SK-N-SH treated with all-trans-retinoic acid at 6 μM for 48 hours (cell line): ENCODE results near the gene SPTLC1.

ENCODE experiments used
- ATAC-seq: fragments of 200-7000 bp; cut with Tn5 transposase; 3 replicates; pipeline ENCODE4 v1.9.1; 2020; ENCODE audit warnings: mild to moderate bottlenecking, moderate library complexity
- ARNTL ChIP-seq: fragments of 450-650 bp; formaldehyde crosslinking; IDR thresholded peaks from 2 replicates; pipeline ENCODE4 v1.5.0; 2020; ENCODE audit warnings: low read depth, mild to moderate bottlenecking, moderate library complexity, borderline replicate concordance
- BACH2 ChIP-seq: fragments of 250-450 bp; sonication (Bioruptor Pico); IDR thresholded peaks from 2 replicates; pipeline ENCODE4 v1.9.0; 2021; ENCODE audit warnings: mild to moderate bottlenecking, borderline replicate concordance
- CSDC2 ChIP-seq: fragments of 250-450 bp; sonication (Bioruptor Pico); IDR thresholded peaks from 2 replicates; pipeline ENCODE4 v1.5.0; 2020; ENCODE audit warnings: mild to moderate bottlenecking, moderate library complexity
- ESRRG ChIP-seq: fragments of 250-450 bp; sonication (Bioruptor Pico); IDR thresholded peaks from 2 replicates; pipeline ENCODE4 v1.6.1; 2021; ENCODE audit warnings: mild to moderate bottlenecking
- GLIS3 ChIP-seq: fragments of 250-450 bp; sonication (Bioruptor Pico); IDR thresholded peaks from 2 replicates; pipeline ENCODE4 v1.5.0; 2020; ENCODE audit warnings: mild to moderate bottlenecking, moderate library complexity
- ISL1 ChIP-seq: fragments of 250-450 bp; sonication (Bioruptor Pico); IDR thresholded peaks from 2 replicates; pipeline ENCODE4 v2.1.2; 2022; ENCODE audit warnings: mild to moderate bottlenecking, moderate library complexity
- OSR1 ChIP-seq: fragments of 250-450 bp; sonication (Bioruptor Pico); IDR thresholded peaks from 2 replicates; pipeline ENCODE4 v1.8.0; 2022; ENCODE audit warnings: moderate library complexity, mild to moderate bottlenecking, inconsistent platforms
- PPARA ChIP-seq: fragments of 250-450 bp; sonication (Bioruptor Pico); IDR thresholded peaks from 2 replicates; pipeline ENCODE4 v1.5.0; 2020; ENCODE audit warnings: mild to moderate bottlenecking, borderline replicate concordance
- RARB ChIP-seq: fragments of 250-450 bp; sonication (Bioruptor Pico); IDR thresholded peaks from 2 replicates; pipeline ENCODE4 v1.8.0; 2021; ENCODE audit warnings: mild to moderate bottlenecking, moderate library complexity
- TCF4 ChIP-seq: fragments of 250-450 bp; sonication (Bioruptor Pico); IDR thresholded peaks from 2 replicates; pipeline ENCODE4 v1.8.0; 2021; ENCODE audit warnings: mild to moderate bottlenecking, moderate library complexity, borderline replicate concordance
- TOX ChIP-seq: fragments of 250-450 bp; sonication (Bioruptor Pico); IDR thresholded peaks from 2 replicates; pipeline ENCODE4 v1.8.0; 2021; ENCODE audit warnings: mild to moderate bottlenecking, moderate library complexity, borderline replicate concordance
- ZC3H10 ChIP-seq: fragments of 250-450 bp; sonication (Bioruptor Pico); IDR thresholded peaks from 2 replicates; pipeline ENCODE4 v1.5.1; 2021; ENCODE audit warnings: mild to moderate bottlenecking, moderate library complexity
- ZFP3 ChIP-seq: fragments of 250-450 bp; sonication (Bioruptor Pico); IDR thresholded peaks from 2 replicates; pipeline ENCODE4 v1.5.0; 2020; ENCODE audit warnings: mild to moderate bottlenecking, moderate library complexity
- ZFP30 ChIP-seq: fragments of 450-650 bp; formaldehyde crosslinking; IDR thresholded peaks from 2 replicates; pipeline ENCODE4 v1.5.0; 2022; ENCODE audit warnings: mild to moderate bottlenecking, moderate library complexity
- ZNF565 ChIP-seq: fragments of 450-650 bp; formaldehyde crosslinking; conservative IDR thresholded peaks from 2 replicates; pipeline ENCODE4 v1.5.0; 2020; ENCODE audit warnings: low read depth, mild to moderate bottlenecking, moderate library complexity
- ZNF70 ChIP-seq: fragments of 450-650 bp; formaldehyde crosslinking; IDR thresholded peaks from 2 replicates; pipeline ENCODE4 v1.5.0; 2020; ENCODE audit warnings: mild to moderate bottlenecking, moderate library complexity
- ZNF8 ChIP-seq: fragments of 450-650 bp; formaldehyde crosslinking; IDR thresholded peaks from 2 replicates; pipeline ENCODE4 v1.5.0; 2020; ENCODE audit warnings: mild to moderate bottlenecking, moderate library complexity
- TF ChIP-seq, protein P1 (sequence below): fragments of 250-450 bp; sonication (Bioruptor Pico); IDR thresholded peaks from 2 replicates; pipeline ENCODE4 v1.5.0; 2020; ENCODE audit warnings: mild to moderate bottlenecking, moderate library complexity
- TF ChIP-seq, protein P2 (sequence below): fragments of 250-450 bp; sonication (Bioruptor Pico); IDR thresholded peaks from 2 replicates; pipeline ENCODE4 v1.5.1; 2021; ENCODE audit warnings: mild to moderate bottlenecking, moderate library complexity
- TF ChIP-seq, protein P3 (sequence below): fragments of 250-450 bp; sonication (Bioruptor Pico); IDR thresholded peaks from 2 replicates; pipeline ENCODE4 v1.8.0; 2020; ENCODE audit warnings: mild to moderate bottlenecking, moderate library complexity, borderline replicate concordance
- TF ChIP-seq, protein P4 (sequence below): fragments of 250-450 bp; sonication (Bioruptor Pico); IDR thresholded peaks from 2 replicates; pipeline ENCODE4 v1.8.0; 2021; ENCODE audit warnings: low read depth, mild to moderate bottlenecking, moderate library complexity, borderline replicate concordance

SPTLC1 gene

DNA sequence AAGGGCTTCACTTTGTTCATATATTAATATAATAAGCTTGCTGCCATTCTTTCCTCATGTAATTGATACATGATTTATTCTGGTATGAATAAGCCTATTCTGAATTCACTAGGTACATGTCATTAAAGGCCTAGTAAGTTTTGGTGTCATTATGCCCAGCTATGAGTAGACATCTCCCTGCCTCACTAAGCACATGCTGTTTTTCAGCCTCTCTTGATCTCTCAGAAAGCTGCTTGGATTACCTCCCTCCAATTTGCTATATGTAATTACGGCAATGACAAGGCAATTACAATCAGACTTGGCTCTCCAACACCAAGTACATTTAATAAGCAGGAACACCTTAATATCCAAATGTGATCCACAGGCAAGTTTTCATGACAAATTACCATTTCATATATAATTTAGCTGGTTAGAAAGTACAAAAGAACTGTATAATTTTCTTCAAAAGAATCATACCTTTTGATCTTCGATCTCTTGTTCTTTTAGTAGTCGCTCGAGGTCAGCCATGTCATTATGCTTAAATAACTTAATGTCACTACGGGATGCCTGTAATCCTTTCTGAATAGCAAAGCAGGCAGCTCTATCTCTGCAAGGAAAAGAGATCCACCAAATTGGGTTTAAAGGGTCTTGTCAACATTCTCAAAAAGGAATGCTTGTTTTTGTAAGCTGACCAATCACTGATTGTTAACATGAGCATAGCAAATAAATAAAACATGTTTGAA, 56.3 kb downstream of the SPTLC1 start:
- TF ChIP-seq ZFP3 = no peak
- TF ChIP-seq, protein P1, sequence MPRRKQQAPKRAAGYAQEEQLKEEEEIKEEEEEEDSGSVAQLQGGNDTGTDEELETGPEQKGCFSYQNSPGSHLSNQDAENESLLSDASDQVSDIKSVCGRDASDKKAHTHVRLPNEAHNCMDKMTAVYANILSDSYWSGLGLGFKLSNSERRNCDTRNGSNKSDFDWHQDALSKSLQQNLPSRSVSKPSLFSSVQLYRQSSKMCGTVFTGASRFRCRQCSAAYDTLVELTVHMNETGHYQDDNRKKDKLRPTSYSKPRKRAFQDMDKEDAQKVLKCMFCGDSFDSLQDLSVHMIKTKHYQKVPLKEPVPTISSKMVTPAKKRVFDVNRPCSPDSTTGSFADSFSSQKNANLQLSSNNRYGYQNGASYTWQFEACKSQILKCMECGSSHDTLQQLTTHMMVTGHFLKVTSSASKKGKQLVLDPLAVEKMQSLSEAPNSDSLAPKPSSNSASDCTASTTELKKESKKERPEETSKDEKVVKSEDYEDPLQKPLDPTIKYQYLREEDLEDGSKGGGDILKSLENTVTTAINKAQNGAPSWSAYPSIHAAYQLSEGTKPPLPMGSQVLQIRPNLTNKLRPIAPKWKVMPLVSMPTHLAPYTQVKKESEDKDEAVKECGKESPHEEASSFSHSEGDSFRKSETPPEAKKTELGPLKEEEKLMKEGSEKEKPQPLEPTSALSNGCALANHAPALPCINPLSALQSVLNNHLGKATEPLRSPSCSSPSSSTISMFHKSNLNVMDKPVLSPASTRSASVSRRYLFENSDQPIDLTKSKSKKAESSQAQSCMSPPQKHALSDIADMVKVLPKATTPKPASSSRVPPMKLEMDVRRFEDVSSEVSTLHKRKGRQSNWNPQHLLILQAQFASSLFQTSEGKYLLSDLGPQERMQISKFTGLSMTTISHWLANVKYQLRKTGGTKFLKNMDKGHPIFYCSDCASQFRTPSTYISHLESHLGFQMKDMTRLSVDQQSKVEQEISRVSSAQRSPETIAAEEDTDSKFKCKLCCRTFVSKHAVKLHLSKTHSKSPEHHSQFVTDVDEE (CRISPR knock-in tag) = no peak
- no peak for TF ChIP-seq ZNF8 (CRISPR knock-in tag)
- no peak for ATAC-seq

DNA sequence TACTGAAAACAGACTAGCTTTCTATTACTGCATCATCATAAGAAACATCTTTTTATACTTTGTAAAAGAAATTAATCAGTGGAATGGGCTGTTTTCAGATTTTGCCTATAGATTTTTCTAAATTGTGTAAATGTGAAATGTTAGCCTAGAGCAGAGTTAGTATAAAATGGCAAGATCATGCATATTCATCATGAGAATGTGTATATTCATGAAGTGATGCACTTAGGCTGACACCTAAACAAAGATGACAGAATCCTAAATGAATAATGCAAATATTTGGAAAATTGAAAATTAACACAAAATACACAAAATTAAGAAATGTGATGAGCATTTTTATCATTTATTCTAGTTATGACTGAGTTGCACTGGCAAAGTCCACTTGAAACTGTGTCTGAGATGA, 57.2 kb downstream of the SPTLC1 start:
- TF ChIP-seq OSR1 (CRISPR knock-in tag) (no peak), CSDC2 (CRISPR knock-in tag) (no peak), GLIS3 (CRISPR knock-in tag) (no peak), RARB (CRISPR knock-in tag) (no peak), ZC3H10 (no peak), PPARA (no peak), ESRRG (CRISPR knock-in tag) (no peak)
- TF ChIP-seq, protein P1 (CRISPR knock-in tag) = no peak
- TF ChIP-seq, protein P2, sequence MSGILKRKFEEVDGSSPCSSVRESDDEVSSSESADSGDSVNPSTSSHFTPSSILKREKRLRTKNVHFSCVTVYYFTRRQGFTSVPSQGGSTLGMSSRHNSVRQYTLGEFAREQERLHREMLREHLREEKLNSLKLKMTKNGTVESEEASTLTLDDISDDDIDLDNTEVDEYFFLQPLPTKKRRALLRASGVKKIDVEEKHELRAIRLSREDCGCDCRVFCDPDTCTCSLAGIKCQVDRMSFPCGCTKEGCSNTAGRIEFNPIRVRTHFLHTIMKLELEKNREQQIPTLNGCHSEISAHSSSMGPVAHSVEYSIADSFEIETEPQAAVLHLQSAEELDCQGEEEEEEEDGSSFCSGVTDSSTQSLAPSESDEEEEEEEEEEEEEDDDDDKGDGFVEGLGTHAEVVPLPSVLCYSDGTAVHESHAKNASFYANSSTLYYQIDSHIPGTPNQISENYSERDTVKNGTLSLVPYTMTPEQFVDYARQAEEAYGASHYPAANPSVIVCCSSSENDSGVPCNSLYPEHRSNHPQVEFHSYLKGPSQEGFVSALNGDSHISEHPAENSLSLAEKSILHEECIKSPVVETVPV = no peak
- no peak for ATAC-seq

DNA sequence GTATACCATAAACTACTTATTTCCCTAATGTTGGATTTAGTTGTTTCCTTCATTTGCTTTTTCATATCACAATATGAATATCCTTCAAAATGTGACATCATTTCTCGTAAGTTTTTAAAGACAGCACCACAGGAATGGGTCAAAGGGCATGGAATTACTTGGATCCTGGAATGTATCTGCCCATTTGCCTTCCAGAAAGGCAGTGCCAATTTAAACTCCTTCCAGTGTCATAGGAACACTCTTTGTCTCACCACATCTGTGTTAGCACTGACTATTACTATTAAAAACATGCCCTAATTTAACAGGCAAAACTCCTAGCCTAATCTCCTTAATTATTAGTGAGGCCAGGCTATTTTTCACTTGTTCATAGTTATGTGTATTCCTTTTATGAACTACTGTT, 58.0 kb downstream of the SPTLC1 start:
- ATAC-seq = no peak
- TF ChIP-seq ZNF8 (CRISPR knock-in tag) (no peak), TCF4 (CRISPR knock-in tag) (no peak), ZNF70 (no peak), RARB (CRISPR knock-in tag) (no peak), PPARA (no peak), ZC3H10 (no peak), GLIS3 (CRISPR knock-in tag) (no peak), ZFP3 (no peak), ARNTL (CRISPR knock-in tag) (no peak), BACH2 (CRISPR knock-in tag) (no peak)
- TF ChIP-seq, protein P3, sequence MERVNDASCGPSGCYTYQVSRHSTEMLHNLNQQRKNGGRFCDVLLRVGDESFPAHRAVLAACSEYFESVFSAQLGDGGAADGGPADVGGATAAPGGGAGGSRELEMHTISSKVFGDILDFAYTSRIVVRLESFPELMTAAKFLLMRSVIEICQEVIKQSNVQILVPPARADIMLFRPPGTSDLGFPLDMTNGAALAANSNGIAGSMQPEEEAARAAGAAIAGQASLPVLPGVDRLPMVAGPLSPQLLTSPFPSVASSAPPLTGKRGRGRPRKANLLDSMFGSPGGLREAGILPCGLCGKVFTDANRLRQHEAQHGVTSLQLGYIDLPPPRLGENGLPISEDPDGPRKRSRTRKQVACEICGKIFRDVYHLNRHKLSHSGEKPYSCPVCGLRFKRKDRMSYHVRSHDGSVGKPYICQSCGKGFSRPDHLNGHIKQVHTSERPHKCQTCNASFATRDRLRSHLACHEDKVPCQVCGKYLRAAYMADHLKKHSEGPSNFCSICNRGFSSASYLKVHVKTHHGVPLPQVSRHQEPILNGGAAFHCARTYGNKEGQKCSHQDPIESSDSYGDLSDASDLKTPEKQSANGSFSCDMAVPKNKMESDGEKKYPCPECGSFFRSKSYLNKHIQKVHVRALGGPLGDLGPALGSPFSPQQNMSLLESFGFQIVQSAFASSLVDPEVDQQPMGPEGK = no peak
- TF ChIP-seq, protein P2 = no peak

DNA sequence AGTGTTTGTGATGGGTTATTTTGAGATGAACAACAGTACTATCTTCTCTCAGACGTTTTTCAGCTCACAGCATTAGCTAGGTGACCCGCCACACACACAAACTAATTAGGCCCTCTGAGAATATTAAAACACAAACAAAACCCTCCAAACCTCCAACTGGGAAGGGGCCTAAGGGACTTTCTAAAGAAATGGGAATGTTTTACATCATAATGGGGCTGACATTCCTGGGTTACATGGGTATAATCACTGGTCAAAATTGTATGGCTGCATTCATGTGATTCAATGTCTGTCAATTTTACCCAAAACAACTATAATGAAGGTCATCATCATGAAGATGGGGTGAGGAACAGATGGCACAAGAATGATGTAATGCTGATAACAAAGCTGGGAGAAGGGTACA, 59.6 kb downstream of the SPTLC1 start:
- ATAC-seq = no peak
- TF ChIP-seq ISL1 (CRISPR knock-in tag) = no peak
- TF ChIP-seq ZFP30 = no peak
- no peak for TF ChIP-seq ZNF565 (CRISPR knock-in tag)
- no peak for TF ChIP-seq CSDC2 (CRISPR knock-in tag)
- no peak for TF ChIP-seq BACH2 (CRISPR knock-in tag)
- TF ChIP-seq ZNF8 (CRISPR knock-in tag) = no peak
- TF ChIP-seq, protein P4, sequence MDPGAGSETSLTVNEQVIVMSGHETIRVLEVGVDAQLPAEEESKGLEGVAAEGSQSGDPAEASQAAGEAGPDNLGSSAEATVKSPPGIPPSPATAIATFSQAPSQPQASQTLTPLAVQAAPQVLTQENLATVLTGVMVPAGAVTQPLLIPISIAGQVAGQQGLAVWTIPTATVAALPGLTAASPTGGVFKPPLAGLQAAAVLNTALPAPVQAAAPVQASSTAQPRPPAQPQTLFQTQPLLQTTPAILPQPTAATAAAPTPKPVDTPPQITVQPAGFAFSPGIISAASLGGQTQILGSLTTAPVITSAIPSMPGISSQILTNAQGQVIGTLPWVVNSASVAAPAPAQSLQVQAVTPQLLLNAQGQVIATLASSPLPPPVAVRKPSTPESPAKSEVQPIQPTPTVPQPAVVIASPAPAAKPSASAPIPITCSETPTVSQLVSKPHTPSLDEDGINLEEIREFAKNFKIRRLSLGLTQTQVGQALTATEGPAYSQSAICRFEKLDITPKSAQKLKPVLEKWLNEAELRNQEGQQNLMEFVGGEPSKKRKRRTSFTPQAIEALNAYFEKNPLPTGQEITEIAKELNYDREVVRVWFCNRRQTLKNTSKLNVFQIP (CRISPR knock-in tag) = no peak
- TF ChIP-seq GLIS3 (CRISPR knock-in tag) = no peak
- TF ChIP-seq RARB (CRISPR knock-in tag) = no peak
- no peak for TF ChIP-seq OSR1 (CRISPR knock-in tag)
- no peak for TF ChIP-seq TOX (CRISPR knock-in tag)
- TF ChIP-seq PPARA = no peak
- no peak for TF ChIP-seq ESRRG (CRISPR knock-in tag)
- TF ChIP-seq ZFP3 = no peak
- TF ChIP-seq, protein P2 = no peak
